ENCODE data around the gene RBM33. TPM values are rescaled to one million over a fixed set of nuclear protein-coding genes. Genes with fewer than 3 reads are reported as not detected.

Gene RBM33
- total and polyA plus RNA-seq, 10 of the 15 experiments (the other 5 are each of a cell fraction or from before 2014, with no cell fraction given): 4.7 to 67.2 (median 24.3) TPM

GRCh38 chr7:155804431-155804831 is 160.0 kb downstream of the RBM33 start:
- in situ Hi-C loops (cut with MboI): loop anchor here (25.0 kb wide), 1 partner anchor 1458 kb away; no protein-coding TSS in a partner anchor
- H2AFZ ChIP-seq (ENCODE audit: control insufficient read depth, low read depth, low read length): no peak overlapping the region
- H3K9ac ChIP-seq (ENCODE audit: control insufficient read depth, insufficient read depth, low read length): no peak overlapping the region
- FAIRE-seq (no peak), ATAC-seq (no peak), DNase-seq (ENCODE audit: low read depth, low spot score) (no peak)
- RAD21 ChIA-PET (ENCODE audit: unreplicated experiment): no interaction called here
- no peaks in the 10 kb centered on the region for H3K4me1 ChIP-seq (ENCODE audit: control insufficient read depth, insufficient read depth, low read length)
- BruUV-seq (replicated peaks): no TSS peak
- no peaks in the 10 kb centered on the region for H4K20me1 ChIP-seq (ENCODE audit: control insufficient read depth, insufficient read depth)
- CTCF ChIA-PET: no interaction called here
- H3K27me3 ChIP-seq (replicated peaks in 1 of 2; ENCODE audit: control insufficient read depth in 2 of 2, insufficient read depth in 2 of 2, low read length in 1 of 2): peaks cover 6 to 11% of the 10 kb centered on the region in 2 experiments
- H3K27ac ChIP-seq (ENCODE audit: control insufficient read depth, insufficient read depth): no peak overlapping the region
- no peak overlapping the region for H3K4me2 ChIP-seq (ENCODE audit: control insufficient read depth, insufficient read depth)
- no peak overlapping the region for H3K4me3 ChIP-seq
- SMC1A ChIA-PET (ENCODE audit: uncharacterized antibody, unreplicated experiment): no interaction called here
- H3K9me3 ChIP-seq (replicated peaks; ENCODE audit: control insufficient read depth, insufficient read depth, low read length): no peaks in the 10 kb centered on the region
- intact Hi-C loops (cut with micrococcal nuclease; ENCODE audit: unreplicated experiment): no loop called here
- H3K36me3 ChIP-seq (ENCODE audit: control insufficient read depth in 2 of 2, insufficient read depth in 2 of 2, low read length in 1 of 2): no peaks in the 10 kb centered on the region
- POLR2A ChIA-PET: no interaction called here
- no peaks in the 10 kb centered on the region for H3K79me2 ChIP-seq (ENCODE audit: control insufficient read depth, insufficient read depth, low read length)
- TF ChIP-seq HDAC2 (IDR thresholded peaks at IDR 0.05): no peak
- no peak for TF ChIP-seq TBL1XR1 (IDR thresholded peaks at IDR 0.05; ENCODE audit: low read depth, low read length)
- TF ChIP-seq PBX3 (IDR thresholded peaks at IDR 0.05; ENCODE audit: insufficient replicate concordance, low read depth, low read length): no peak
- no peak for TF ChIP-seq IRF4 (IDR thresholded peaks at IDR 0.05; ENCODE audit: low read depth, low read length)
- no peak for TF ChIP-seq HCFC1 (IDR thresholded peaks at IDR 0.05; ENCODE audit: low read length)
- TF ChIP-seq NFYA (IDR thresholded peaks at IDR 0.05; ENCODE audit: borderline replicate concordance, low read depth, low read length): no peak
- no peak for TF ChIP-seq BHLHE40 (IDR thresholded peaks at IDR 0.05; ENCODE audit: borderline replicate concordance in 1 of 2, low read depth in 2 of 2, low read length in 1 of 2)
- 45% methylated on average over 15 of the region's 17 CpGs for WGBS (ENCODE audit: insufficient coverage, insufficient replicate concordance, low lambda C conversion rate, missing lambda C conversion rate)
